GM13976 (cell line): ENCODE data around the gene KLC4.
"Not testable (repeated sequence)": the region's sequence is repeated elsewhere in the genome, so short reads cannot be mapped to it uniquely, and the experiment has no call there.

Experiments used
- DNase-seq: peaks from one replicate; pipeline ENCODE4 v3.0.0; 2012; ENCODE audit warnings: low spot score
- CTCF ChIP-seq: IDR thresholded peaks from 2 replicates; pipeline ENCODE4 v1.5.1; 2012; ENCODE audit warnings: borderline replicate concordance, mild to moderate bottlenecking; ENCODE audit not compliant: insufficient read depth; ENCODE audit errors: extremely low read depth, missing control alignments, control extremely low read depth
- in situ Hi-C: fragments of 300-500 bp; cut with MboI; formaldehyde crosslinking; loops from one replicate; pipeline ENCODE4 v1.12.0; 2022; ENCODE audit warnings: low sequenced_read_pairs, mixed read lengths, inconsistent platforms; ENCODE audit not compliant: unreplicated experiment

The KLC4 gene

GRCh38 chr6:43115365-43115764 is 55.9 kb downstream of the KLC4 start:
- no peak for DNase-seq
- TF ChIP-seq CTCF: no peak
- in situ Hi-C loops: no loop called here

- in situ Hi-C loops, DNase-seq: not testable (repeated sequence)
Measured at GRCh38 chr6:43117466-43117865, 58.0 kb downstream of the KLC4 start.

- no peak for TF ChIP-seq CTCF
- DNase-seq: no peak
- in situ Hi-C loops: no loop called here
Measured at GRCh38 chr6:43119482-43119881, 60.1 kb downstream of the KLC4 start.

- no peak for DNase-seq
- no peak for TF ChIP-seq CTCF
- in situ Hi-C loops: no loop called here
Measured at GRCh38 chr6:43120101-43120763, 60.8 kb downstream of the KLC4 start.

GRCh38 chr6:43120944-43121913 is 61.8 kb downstream of the KLC4 start:
- no peak for TF ChIP-seq CTCF
- no peak for DNase-seq
- in situ Hi-C loops: no loop called here

GRCh38 chr6:43122146-43122545 is 62.7 kb downstream of the KLC4 start:
- TF ChIP-seq CTCF: no peak
- DNase-seq: no peak
- in situ Hi-C loops: no loop called here
